Activated CD8-positive, alpha-beta memory T cell treated with anti-CD3 and anti-CD28 coated beads for 24 hours (primary cell): ENCODE results near the gene LRP3.
"Not testable (repeated sequence)": the region's sequence is repeated elsewhere in the genome, so short reads cannot be mapped to it uniquely, and the experiment has no call there.

Experiments
- DNase-seq: peaks from one replicate; pipeline ENCODE4 v3.0.0-alpha.2; 2020

The LRP3 gene

DNA sequence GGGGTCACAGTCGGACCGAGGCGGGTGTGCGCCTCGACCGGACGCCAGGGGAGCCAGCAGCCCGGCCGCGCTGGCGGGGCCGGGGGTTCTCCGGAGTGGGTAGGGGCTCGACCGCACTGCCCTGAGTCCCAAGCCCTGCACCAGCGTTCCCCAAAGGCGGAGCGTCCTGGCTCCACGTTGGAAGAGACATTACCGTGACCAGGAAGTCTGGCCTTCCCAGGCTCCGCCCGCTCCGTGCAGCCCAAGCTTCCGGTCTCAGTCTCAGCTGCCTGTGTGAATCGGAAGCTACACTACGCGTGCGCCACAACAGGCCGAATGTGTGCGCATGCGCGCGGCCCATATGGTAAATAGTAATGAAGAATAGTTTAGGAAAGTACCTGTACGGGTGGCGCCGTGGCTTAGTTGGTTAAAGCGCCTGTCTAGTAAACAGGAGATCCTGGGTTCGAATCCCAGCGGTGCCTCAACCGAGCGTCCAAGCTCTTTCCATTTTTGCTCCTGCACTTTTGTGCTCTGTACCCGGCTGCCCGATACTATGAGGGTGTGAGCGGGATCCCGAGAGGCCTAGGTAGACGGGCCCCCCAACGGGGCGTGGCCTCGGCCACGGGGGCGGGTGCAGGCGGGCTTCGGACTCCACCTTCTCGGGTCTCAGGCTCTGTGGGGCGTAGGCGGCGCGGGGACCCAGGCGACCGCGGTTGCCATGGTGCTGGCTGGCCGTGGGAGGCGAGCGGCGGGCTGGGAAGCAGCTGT is 17.3 kb upstream of the LRP3 start:
- peak; percentile 100 for DNase-seq

DNA sequence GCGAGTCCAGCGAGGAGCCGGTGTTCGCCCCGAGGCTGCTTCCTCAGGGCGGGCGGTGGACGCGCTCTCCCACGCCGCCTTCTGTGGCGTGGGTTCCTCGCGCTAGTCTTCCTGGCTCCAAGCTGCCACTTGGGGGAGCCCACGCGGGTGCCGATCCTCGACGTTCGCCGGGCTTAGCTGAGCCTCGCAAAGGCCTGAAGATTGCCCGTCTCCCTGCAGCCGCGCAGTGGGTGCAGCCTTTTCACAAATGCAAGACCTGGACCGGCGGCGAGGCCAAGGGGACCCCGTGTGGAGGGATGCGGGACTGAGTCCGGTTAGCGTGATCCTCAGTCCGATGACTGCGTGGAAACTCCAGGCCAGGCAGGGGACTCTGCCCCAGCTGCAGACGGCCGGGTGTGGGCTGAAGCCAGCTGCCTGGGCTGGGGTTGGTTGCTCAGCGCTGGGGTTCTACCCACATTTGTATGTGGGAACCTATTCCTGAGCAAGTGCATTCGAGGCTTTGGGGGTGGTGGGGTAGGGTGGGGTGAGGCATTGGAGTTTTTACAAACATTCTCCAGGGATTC is 16.6 kb upstream of the LRP3 start:
- no peak for DNase-seq

DNA sequence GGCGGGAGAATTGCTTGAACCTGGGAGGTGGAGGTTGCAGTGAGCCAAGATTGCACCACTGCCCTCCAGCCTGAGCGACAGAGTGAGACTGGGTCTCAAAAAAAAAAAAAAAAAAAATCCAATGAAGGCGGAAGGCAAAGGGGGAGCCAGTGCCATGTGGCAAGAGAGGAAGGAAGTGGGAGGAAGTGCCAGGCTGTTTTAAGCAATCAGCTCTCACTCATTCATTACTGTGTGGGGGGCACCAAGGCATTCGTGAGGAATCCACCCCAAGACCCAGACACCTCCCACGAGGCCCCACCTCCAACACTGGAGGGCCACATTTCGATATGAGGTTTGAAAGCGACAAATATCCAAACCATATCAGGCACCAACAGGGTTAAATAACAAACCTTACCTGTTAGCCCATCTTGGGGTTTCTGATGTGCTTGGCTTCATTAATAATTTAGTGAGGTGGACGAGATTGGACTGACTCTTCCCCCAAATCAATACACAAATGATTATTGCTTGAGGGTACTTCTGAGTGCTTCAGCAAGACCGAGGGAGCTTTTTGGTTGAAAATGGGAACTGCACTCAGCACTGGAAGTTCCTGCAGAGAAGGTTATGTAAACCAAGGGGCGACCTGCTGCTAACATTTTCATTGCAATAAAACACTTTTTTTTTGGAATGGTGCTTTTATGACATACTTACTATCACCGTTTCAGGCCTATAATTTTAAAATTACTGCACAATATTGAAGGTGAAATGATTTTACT is 7.5 kb upstream of the LRP3 start:
- no peak for DNase-seq

DNA sequence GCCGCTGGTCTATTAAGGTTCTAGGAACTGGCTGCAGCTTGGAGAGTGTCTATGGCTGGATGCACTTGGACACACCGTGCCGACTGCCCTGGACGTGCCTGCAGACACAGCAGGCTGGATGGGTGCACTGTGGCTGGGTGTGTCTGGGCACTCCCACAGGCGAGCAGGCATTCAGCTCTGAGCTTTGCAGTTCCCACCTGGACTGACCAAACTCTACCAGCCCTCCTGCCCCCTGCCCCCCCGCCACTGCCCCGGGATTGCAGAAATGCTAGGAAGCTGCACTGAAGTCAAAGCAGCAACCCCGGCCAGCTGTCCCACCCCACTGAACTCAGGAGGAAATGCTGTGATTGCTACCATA is 7.0 kb upstream of the LRP3 start:
- DNase-seq = no peak

DNA sequence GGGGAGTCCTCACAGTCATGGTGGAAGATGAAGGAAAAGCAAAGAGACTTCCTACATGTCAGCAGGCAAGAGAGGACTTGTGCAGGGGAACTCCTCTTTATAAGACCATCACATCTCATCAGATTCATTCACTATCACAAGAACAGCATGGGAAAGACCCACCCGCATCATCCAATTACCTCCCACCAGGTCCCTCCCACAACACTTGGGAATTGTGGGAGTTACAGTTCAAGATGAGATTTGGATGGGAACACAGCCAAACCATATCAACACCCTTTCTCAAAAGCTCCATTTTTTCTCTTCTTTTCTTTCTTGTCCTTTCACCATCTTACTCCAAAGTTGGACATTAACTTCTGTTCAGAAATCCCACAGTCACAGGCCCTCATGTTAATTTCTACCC is 4.7 kb upstream of the LRP3 start:
- DNase-seq = no peak

DNA sequence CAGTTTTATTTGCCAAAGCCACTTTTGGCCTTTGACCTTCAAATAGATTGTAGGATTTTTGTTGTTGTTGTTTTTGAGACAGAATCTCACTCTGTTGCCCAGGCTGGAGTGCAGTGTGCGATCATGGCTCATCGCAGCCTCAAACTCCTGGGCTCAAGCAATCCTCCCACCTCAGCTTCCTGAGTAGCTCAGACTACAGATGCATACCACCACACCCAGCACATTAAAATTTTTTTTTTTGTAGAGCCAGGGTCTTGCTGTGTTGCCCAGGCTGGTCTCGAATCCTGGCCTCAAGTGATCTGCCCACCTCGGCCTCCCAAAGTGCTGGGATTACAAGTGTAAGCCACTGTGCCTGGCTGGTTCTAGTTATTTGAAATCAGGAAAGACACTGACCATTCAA is 3.0 kb upstream of the LRP3 start:
- not testable (repeated sequence) for DNase-seq

DNA sequence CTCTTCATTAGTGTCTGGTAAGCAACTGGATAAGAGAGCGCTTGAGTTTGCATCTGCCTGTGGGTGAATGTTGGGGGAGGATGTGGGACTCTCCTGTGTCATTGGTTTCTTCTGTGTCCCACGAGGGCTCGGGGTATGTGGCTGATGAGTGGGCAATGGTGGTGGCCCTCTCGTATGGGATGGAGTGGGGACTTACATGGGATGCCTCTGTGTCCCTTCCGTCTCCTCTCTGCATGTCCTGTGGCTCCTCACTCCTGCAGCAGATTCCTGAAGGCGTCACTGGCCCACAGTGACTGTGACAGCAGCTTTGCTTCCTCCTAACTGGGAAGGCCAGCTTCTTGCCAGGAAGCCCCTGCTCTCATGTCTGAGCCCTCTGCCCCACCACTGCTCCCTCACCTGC is 2.6 kb upstream of the LRP3 start:
- DNase-seq = no peak

DNA sequence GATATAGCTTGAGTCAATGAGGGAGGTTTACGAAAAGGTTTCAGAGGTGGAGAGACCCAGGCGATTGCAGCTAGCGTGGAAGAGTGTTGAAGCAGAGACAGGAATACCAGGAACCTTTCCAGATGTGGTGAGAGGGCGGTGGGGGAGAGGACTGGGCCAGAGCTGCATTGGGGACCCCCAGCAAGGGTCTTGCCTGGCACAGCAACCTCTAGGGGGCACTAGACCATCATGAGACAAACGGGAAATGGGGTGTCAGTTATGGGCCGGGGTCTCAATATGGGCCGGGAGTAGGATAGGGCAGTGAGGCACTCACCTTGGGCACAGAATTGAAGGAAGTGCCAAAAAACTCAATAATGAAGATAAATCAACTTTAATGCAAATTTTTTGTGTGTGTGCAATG is 2.1 kb upstream of the LRP3 start:
- DNase-seq = no peak

DNA sequence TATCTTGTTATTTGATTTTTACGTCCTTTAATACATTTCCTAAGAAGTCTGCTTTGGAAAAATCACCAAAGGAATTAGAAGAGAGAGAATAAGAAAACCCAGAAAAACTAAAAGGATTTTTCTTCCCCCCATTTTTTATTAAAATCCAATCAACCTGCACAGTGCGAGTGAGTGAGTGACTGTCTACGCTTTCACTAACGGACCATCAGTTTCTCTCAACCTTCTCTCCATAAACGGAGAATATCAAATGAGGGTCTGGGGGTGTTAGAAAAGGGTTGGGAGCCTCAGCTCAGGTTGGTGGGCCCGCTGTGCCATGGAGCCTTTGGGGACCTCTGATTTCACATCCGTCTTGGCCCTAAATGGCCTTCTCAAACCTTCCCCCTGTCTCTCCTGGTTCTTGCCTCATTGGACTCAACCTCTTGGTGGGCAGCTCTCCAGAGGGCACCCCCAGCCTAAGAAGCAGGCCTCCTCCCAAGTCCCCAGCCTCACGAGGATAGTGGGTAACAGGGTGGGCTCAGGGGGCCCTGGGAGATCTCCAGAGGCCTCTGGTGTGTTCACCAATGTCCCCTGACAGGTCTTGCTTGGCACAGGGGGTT is 763 bp upstream of the LRP3 start:
- no peak for DNase-seq

DNA sequence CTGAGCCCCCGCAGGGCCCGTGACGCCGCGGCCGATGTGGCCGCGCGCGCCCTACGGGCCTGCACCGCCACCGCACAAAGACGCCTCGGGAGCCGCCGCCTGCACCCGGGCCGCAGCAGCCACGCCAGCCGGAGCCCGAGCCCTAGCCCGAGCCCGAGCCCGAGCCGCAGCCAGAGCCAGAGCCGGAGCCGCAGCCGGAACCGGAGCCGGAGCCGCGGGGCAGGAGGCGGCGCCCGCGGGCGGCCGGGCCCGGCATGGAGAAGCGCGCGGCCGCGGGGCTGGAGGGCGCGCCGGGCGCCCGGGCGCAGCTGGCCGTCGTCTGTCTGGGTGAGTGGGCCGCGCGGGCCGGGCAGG is 379 bp downstream of the LRP3 start:
- DNase-seq = no peak

DNA sequence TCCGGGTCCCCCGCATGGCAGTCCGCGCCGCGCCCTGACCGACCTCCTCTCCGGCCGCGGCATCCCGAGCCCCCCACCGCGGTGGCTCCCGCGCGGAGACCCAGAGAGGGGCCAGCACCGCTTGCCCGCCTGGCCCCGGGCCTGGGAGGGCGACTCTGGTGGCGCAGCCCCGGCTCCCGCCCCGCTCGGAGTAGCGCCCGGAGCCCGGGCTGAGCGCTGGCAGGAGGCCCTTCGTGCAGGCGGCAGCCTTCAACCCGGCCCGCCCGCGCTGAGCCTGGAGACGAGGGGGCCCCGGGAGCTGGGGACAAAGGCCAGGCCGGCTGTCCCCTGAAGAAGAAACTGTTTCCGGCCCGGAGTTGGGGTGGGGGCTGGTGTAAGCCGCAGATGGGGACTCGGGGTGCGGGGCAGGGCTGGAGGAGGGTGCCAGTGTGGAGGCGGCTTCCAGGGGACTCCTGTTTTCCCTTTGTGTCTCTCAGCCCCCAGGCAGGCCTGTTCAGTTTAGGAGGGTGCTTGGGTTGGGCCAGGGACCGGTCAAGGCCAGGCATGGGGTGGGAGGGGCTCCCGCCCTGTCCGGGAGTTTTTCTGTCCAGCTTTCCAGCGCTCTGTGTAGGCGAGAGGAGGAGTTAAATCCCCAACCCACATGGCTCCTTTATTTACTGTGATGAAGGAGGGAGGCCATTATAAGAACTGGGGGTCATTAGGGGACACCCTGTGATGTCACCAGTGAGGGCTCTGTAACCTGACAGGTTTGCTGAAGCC is 935 bp downstream of the LRP3 start:
- DNase-seq = no peak

DNA sequence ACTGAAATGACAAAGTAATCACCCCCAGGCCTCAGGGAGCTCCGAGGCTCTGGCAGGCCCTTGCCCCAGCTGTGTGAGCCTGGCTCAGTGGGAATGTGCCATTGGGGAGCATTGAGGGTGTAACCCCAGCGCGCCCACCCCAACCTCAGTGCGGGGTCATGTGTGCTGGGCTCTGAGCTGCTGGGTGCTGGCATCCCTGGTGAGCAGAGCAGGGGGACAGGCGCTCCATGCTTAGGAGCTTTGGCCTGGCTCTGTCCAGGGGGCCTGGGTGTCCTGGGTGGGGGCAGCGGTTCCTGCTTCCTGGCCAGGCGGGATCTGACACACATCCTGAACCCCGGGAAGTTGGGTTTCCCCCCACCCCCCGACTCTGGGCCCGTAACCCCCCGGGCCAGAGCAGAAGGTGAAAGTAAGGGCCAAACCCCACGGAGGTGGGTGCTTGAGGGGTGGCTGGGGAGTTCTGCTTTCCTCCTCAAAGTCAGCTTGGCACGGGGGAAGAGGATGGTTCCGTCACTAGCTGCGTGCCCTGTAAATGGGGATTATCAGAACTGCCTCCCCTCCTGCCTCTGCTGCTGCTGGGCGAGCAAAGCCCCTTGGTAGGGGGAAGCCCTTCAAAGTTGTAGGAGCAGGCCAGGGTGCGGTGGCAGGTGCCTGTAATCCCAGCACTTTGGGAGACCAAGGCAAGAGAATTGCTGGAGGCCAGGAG is 1.7 kb downstream of the LRP3 start:
- no peak for DNase-seq

DNA sequence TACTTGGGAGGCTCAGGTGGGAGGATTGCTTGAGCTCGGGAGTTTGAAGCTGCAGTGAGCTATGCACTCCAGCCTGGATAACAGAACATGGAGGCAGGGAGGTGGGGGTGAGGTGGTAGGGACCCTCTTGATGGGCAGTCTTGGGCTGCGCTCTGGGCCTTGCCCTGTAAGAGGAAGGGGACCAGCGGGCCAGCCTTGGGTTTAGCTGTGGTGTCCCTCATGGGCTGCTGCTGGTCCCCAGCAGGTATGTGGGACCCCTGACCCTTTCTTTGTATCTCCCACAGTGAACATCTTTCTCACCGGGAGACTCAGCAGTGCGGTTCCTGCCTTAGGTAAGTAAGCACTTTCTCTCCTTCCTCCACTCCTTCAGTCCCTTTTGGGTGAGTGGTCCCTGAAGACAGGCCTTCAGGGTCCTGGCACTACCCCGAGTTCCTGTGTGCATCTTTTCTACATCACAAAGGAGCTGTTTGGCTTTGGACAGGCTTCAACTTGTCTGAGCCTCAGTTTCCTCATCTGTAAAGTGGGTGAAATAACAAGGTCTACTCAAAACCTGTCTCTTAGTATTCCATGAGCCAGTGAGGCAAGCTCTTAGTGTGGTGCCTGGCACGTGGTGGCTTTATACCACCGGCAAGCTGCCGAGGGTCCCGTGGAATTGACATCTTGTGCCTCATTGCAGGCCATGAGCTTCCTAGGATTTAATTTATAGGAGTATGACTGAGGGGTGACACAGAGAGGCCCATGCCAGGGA is 2.5 kb downstream of the LRP3 start:
- DNase-seq = no peak

DNA sequence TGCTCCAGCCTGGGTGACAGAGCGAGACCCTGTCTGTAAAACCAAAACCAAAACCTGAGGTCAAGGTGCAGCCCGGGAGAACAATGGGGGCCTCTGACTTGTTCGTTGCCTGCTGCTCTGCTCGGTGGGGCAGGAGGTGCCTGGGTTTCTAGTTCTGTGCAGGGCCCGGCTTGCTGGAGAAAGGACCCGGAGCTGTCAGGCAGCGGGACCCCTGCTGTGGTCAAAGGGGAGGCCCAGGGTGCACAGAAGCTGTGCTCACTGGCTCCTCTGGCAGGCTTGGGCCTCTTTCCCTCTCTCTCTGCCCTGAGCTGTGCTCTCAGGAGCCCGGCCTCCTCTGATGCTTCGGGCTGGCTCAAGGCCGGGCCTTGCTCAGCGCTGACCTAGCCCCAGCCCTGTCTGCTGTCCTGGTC is 3.5 kb downstream of the LRP3 start:
- DNase-seq = no peak

DNA sequence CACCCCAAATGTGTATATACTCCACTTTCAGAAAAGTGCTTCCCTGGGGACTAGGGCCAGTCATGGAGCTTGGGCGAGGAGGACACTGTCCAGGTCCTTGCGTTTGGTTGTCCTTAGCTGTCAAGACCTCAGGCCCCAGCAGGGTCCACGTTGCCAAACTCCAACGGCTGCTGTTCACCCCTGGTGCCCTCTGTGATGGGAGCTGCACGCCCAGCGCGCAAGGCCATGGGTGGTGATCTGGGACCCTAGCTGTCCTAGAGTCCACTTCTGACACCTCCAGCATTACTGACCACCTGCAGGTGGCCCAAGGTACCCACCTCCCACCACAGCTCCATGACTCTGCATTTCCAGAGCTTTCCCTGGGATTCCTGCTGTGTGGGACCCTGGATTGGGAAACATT is 4.0 kb downstream of the LRP3 start:
- no peak for DNase-seq

DNA sequence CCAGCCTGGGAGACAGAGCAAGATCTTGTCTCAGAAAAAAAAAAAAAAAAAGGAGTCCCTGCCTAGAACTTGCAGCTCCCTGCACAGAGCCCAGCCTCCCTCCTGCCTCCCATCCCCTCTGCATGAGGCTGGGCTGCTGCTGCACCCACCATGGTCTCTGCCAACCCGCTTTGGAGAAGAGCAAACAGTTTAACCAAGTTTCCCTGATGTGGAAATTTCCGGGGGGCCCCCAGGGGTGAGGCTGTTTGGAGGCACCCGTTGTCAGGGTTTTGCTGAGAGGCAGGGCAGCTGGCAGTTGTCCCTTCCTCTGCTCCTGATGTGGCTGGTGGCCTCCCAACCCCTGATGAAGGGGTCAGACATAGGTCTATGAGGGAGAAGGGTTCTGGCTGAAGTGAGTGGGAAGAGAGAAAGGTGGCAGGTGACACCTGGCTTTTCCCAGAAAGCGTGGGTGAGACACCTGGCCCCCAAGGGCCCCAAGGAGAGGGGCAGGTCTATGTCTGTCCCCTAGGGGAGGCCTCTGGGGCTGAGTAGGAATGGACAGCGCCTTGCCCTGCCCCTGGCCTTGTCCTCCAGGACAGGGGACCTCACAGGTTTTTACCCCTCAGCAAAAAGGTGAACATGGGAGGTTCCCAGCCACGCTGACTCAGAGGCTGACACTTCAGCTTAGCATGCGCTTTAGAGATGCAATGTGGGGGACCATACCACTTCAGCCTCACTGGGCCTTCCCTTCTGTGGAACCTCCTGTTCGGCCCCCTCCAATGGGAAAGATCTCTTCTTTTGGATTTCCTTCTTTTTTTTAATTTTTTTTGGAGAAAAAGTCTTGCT is 5.5 kb downstream of the LRP3 start:
- DNase-seq = no peak

DNA sequence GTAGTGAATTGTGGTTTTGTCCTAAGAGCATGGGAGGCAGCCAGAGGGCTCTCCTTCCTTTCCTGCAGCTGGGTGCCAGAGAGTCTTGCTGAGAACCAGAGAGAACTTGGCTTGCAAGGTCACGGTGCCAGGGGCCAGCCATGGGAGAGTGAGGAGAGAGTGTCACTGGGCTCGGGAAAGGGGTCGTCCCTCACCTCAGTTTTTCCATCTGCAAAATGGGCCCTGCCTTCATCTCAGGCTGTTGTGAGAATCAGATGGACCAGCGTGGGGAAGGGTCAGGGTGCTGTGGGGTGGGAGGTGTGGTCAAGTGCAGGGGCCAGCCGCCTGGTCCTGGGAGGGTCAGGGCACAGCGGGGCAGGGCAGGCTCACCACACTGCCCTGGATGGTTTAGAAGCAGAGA is 7.3 kb downstream of the LRP3 start:
- no peak for DNase-seq

DNA sequence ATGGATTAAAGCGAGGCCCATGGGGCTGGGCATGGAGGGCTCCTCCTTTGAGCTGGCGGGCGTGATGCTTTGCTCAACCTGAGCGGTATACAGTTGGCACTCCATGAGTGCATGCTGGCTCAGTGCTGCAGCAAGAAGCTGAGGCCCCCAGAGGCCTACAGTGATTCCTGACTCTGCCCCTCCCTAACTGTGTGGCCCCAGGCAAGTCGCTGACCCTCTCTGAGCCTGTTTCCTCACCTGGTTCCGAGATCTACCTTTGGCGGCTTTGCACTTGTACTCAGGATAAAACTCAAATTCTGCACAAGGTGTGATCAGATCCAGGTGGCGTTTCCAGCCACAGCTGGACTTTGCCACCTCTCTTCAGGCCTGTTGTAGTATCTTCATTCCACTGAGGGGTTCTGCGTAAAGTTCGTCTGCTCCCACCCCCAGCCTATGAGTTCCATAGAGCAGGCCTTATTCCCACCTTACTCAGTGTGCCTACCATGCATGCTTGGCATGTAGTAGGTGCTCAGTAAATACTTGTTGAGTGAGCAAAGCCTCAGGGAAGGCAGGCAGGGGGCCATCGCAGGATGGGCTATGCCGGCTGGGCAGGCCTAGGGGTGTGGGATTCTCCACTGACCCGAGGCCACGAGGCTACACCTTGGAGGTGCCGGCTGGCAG is 7.9 kb downstream of the LRP3 start:
- DNase-seq = no peak

DNA sequence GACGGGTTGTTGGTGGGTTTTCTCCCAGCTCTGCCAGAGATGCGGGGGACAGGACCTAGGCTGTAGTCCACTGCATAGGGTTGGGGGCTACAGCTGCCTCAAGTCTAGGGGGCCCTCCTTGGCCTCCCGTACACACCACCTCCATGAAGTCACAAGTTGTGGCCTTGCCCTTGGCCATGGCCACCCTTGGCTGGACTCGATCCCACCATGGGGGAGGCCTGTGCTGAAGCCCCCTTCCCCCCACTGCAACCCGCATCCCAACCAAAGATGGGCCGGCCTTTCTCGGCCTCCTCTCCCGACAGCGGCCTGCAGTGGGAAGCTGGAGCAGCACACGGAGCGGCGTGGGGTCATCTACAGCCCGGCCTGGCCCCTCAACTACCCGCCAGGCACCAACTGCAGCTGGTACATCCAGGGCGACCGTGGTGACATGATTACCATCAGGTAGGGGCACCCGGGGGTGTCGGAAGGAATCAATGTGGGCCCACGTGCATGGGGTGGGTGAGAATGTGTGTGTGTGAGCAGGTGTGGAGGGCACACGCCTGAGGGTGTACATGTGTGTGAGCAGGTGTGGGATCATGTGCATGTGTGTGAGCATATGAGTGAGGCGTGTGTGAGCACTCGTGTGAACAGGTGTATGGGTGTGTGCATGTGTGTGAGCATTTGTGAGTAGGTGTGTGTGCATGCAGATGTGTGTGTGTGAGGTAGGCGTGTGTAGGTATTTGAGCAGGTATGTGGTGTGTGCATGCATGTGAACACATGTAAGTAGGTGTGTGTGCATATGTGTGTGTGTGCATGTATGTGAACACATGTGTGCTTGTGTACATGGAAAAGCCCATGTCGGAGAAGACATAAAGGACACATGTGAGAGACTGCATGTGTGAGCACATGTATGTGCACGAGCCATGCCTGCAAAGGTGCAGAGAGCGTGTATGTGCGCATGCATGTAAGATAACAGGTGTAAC is 8.7 kb downstream of the LRP3 start:
- no peak for DNase-seq
